ENCODE data around the gene NAV2.
"Not testable (repeated sequence)": the region's sequence is repeated elsewhere in the genome, so short reads cannot be mapped to it uniquely, and the experiment has no call there.

NAV2 gene

GRCh38 chr11:20000022-20000350, 287.3 kb downstream of the NAV2 start:
- DNase-seq (ENCODE audit: insufficient read length, low spot score) (no peak), FAIRE-seq (no peak)
- no peak for TF ChIP-seq POLR2A (IDR thresholded peaks at IDR 0.05; ENCODE audit: low read depth, low read length)

- DNase-seq (ENCODE audit: insufficient read length, low spot score) (no peak), FAIRE-seq (no peak)
- no peak for TF ChIP-seq POLR2A (IDR thresholded peaks at IDR 0.05; ENCODE audit: low read depth, low read length)
These were observed 287.9 kb downstream of the NAV2 start for GRCh38 chr11:20000351-20001134.

GRCh38 chr11:20002312-20003216, 289.9 kb downstream of the NAV2 start:
- FAIRE-seq (no peak), DNase-seq (ENCODE audit: insufficient read length, low spot score) (no peak)
- no peak for TF ChIP-seq POLR2A (IDR thresholded peaks at IDR 0.05; ENCODE audit: low read depth, low read length)

GRCh38 chr11:20003351-20003750, 290.7 kb downstream of the NAV2 start:
- TF ChIP-seq POLR2A (IDR thresholded peaks at IDR 0.05; ENCODE audit: low read depth, low read length), result no peak
- FAIRE-seq, result no peak
- DNase-seq (ENCODE audit: insufficient read length, low spot score), result no peak

GRCh38 chr11:20004866-20005265, 292.2 kb downstream of the NAV2 start:
- FAIRE-seq (no peak), DNase-seq (ENCODE audit: insufficient read length, low spot score) (no peak)
- no peak for TF ChIP-seq POLR2A (IDR thresholded peaks at IDR 0.05; ENCODE audit: low read depth, low read length)

GRCh38 chr11:20005747-20006146, 293.1 kb downstream of the NAV2 start:
- FAIRE-seq (no peak), DNase-seq (ENCODE audit: insufficient read length, low spot score) (no peak)
- no peak for TF ChIP-seq POLR2A (IDR thresholded peaks at IDR 0.05; ENCODE audit: low read depth, low read length)

GRCh38 chr11:20006618-20007017, 294.0 kb downstream of the NAV2 start:
- FAIRE-seq; DNase-seq (ENCODE audit: insufficient read length, low spot score): not testable (repeated sequence)

GRCh38 chr11:20007386-20007785, 294.7 kb downstream of the NAV2 start:
- DNase-seq (ENCODE audit: insufficient read length, low spot score), result no peak
- TF ChIP-seq POLR2A (IDR thresholded peaks at IDR 0.05; ENCODE audit: low read depth, low read length), result no peak
- FAIRE-seq, result no peak

- no peak for TF ChIP-seq POLR2A (IDR thresholded peaks at IDR 0.05; ENCODE audit: low read depth, low read length)
- no peak for FAIRE-seq
- no peak for DNase-seq (ENCODE audit: insufficient read length, low spot score)
These were observed 295.7 kb downstream of the NAV2 start for GRCh38 chr11:20008190-20008870.

GRCh38 chr11:20008871-20009644, 296.4 kb downstream of the NAV2 start:
- FAIRE-seq (no peak), DNase-seq (ENCODE audit: insufficient read length, low spot score) (no peak)
- TF ChIP-seq POLR2A (IDR thresholded peaks at IDR 0.05; ENCODE audit: low read depth, low read length), result no peak

- no peak for FAIRE-seq
- no peak for DNase-seq (ENCODE audit: insufficient read length, low spot score)
- no peak for TF ChIP-seq POLR2A (IDR thresholded peaks at IDR 0.05; ENCODE audit: low read depth, low read length)
These were observed 297.7 kb downstream of the NAV2 start for GRCh38 chr11:20010156-20010850.

GRCh38 chr11:20010851-20011225, 298.2 kb downstream of the NAV2 start:
- FAIRE-seq (no peak), DNase-seq (ENCODE audit: insufficient read length, low spot score) (no peak)
- no peak for TF ChIP-seq POLR2A (IDR thresholded peaks at IDR 0.05; ENCODE audit: low read depth, low read length)

- DNase-seq (ENCODE audit: insufficient read length, low spot score), result no peak
- no peak for TF ChIP-seq POLR2A (IDR thresholded peaks at IDR 0.05; ENCODE audit: low read depth, low read length)
- no peak for FAIRE-seq
These were observed 298.8 kb downstream of the NAV2 start for GRCh38 chr11:20011307-20011951.

Measured in H54 (cell line).